B cell (primary cell): Measurements from ENCODE around the gene GRIP2. TPM values are rescaled to one million over a fixed set of nuclear protein-coding genes. Genes with fewer than 3 reads are reported as not detected.

ENCODE experiments used
- ATAC-seq: fragments of 200-7000 bp; cut with Tn5 transposase; one replicate; pipeline ENCODE4 v1.10.0; 2021; ENCODE audit warnings: low read depth, mild to moderate bottlenecking, moderate number of reproducible peaks, moderate library complexity
- CTCF ChIA-PET: fragments of 350-600 bp; sonication (Branson Sonifier 250); formaldehyde crosslinking; loops from one replicate; lab custom pipeline; 2021; ENCODE audit warnings: antibody characterized with exemption, inconsistent platforms; lab: Charles Lee
- POLR2A ChIA-PET: fragments of 350-600 bp; sonication (Branson Sonifier 250); formaldehyde crosslinking; loops from one replicate; lab custom pipeline; 2021; ENCODE audit warnings: antibody characterized with exemption; lab: Charles Lee
- DNase-seq: peaks from one replicate; pipeline ENCODE4 v3.0.0; 2013
- H2AFZ ChIP-seq: 2 replicates; pipeline ENCODE4 v1.6.1; 2012; ENCODE audit warnings: mild to moderate bottlenecking, low read depth, low read length; ENCODE audit not compliant: insufficient read depth, poor library complexity, severe bottlenecking
- H3K27ac ChIP-seq, 2 donors: 1 replicate in 1 of 2; 2 replicates in 1 of 2; pipeline ENCODE4 v1.5.1; 2012 to 2013; ENCODE audit warnings: low read length in 2 of 2, mild to moderate bottlenecking in 2 of 2, moderate library complexity in 1 of 2
- H3K27me3 ChIP-seq, 4 experiments: fragments of 200-600 bp in 1 of 4; sonication (generic) in 1 of 4; replicated peaks in 1 of 4; 1 replicate in 2 of 4; 2 replicates in 2 of 4; pipeline versions ENCODE4 v1.6.1 to v1.7.0; 2013 to 2016; ENCODE audit warnings: low read length in 3 of 4, mild to moderate bottlenecking in 2 of 4, mixed read lengths in 1 of 4, moderate library complexity in 1 of 4; ENCODE audit not compliant: insufficient read depth in 4 of 4, control insufficient read depth in 3 of 4; ENCODE audit errors: control extremely low read depth in 1 of 4
- H3K36me3 ChIP-seq, 2 experiments: replicated peaks in 1 of 2; 1 replicate in 1 of 2; 2 replicates in 1 of 2; pipeline versions ENCODE4 v1.6.1 to v1.7.1; 2013; ENCODE audit warnings: low read length in 1 of 2; ENCODE audit not compliant: insufficient read depth in 2 of 2, control insufficient read depth in 1 of 2; ENCODE audit errors: control extremely low read depth in 1 of 2, extremely low read depth in 1 of 2
- H3K4me1 ChIP-seq, 2 donors: fragments of 200-600 bp in 1 of 2; sonication (generic) in 1 of 2; 1 replicate in 1 of 2; 2 replicates in 1 of 2; pipeline versions ENCODE4 v1.5.1 to v1.6.1; 2013 to 2017; ENCODE audit warnings: low read length in 2 of 2; ENCODE audit not compliant: control insufficient read depth in 2 of 2, insufficient read depth in 2 of 2
- H3K4me2 ChIP-seq: replicated peaks from 2 replicates; pipeline ENCODE3; 2012; ENCODE audit warnings: mild to moderate bottlenecking, low read depth, low read length; ENCODE audit not compliant: poor library complexity, severe bottlenecking
- H3K4me3 ChIP-seq, 5 experiments: fragments of 200-600 bp in 1 of 5; sonication (generic) in 1 of 5; 1 replicate in 3 of 5; 2 replicates in 2 of 5; pipeline versions ENCODE4 v1.5.1 to v1.7.0; 2011 to 2016; ENCODE audit warnings: low read length in 4 of 5, mild to moderate bottlenecking in 4 of 5, low read depth in 2 of 5, control low read depth in 1 of 5, moderate library complexity in 1 of 5; ENCODE audit not compliant: insufficient read depth in 1 of 5; ENCODE audit errors: control extremely low read depth in 1 of 5, extremely low read depth in 1 of 5
- H3K79me2 ChIP-seq: fragments of 200-600 bp; sonication (generic); one replicate; pipeline ENCODE4 v1.6.0; 2016; ENCODE audit warnings: low read length; ENCODE audit not compliant: control insufficient read depth, insufficient read depth
- H3K9ac ChIP-seq: fragments of 200-600 bp; sonication (generic); 2 replicates; pipeline ENCODE4 v1.6.1; 2017; ENCODE audit warnings: mild to moderate bottlenecking, low read length, moderate library complexity
- H3K9me3 ChIP-seq, 3 donors: one replicate each; pipeline versions ENCODE4 v1.6.1 to v1.7.1; 2013; ENCODE audit warnings: low read length in 2 of 3; ENCODE audit not compliant: control insufficient read depth in 2 of 3, insufficient read depth in 1 of 3; ENCODE audit errors: control extremely low read depth in 1 of 3
- H4K20me1 ChIP-seq: 2 replicates; pipeline ENCODE4 v1.6.0; 2012; ENCODE audit warnings: mild to moderate bottlenecking, low read length; ENCODE audit not compliant: insufficient read depth, control insufficient read depth, poor library complexity, severe bottlenecking
- H3K27ac Mint-ChIP-seq: one replicate; pipeline ENCODE4 v1.8.0; 2021; ENCODE audit warnings: mixed read lengths
- H3K27me3 Mint-ChIP-seq: one replicate; pipeline ENCODE4 v1.8.0; 2021; ENCODE audit warnings: mixed read lengths
- H3K4me1 Mint-ChIP-seq: one replicate; pipeline ENCODE4 v1.8.0; 2021; ENCODE audit warnings: mixed read lengths
- H3K4me3 Mint-ChIP-seq: one replicate; pipeline ENCODE4 v1.8.0; 2021; ENCODE audit warnings: mixed read lengths
- H3K9me3 Mint-ChIP-seq: one replicate; pipeline ENCODE4 v1.8.0; 2022; ENCODE audit warnings: mixed read lengths; ENCODE audit not compliant: insufficient read depth
- CTCF ChIP-seq: fragments of 200-600 bp; IDR thresholded peaks from one replicate; pipeline ENCODE4 v1.8.0; 2022; ENCODE audit warnings: antibody characterized with exemption, mild to moderate bottlenecking
- EZH2 ChIP-seq: IDR thresholded peaks from 2 replicates; pipeline ENCODE4 v1.6.1; 2012; ENCODE audit warnings: borderline replicate concordance, low read depth, mild to moderate bottlenecking, moderate library complexity, low read length; ENCODE audit not compliant: insufficient read depth, poor library complexity, severe bottlenecking
- WGBS: methylation state at CpG from one replicate; pipeline ENCODE4 v1.1.5; 2013; ENCODE audit warnings: missing lambda C conversion rate; ENCODE audit not compliant: insufficient coverage; 5-methylcytosine and 5-hydroxymethylcytosine counted together
- intact Hi-C: fragments of 100-400 bp; cut with micrococcal nuclease; formaldehyde crosslinking; loops from one replicate; pipeline ENCODE4 v1.10.0; 2022
- polyA plus RNA-seq: library from polyadenylated mRNA; depleted of rRNA; stranded (reverse); fragments of >200 nt; gene quantifications from 2 replicates; pipeline ENCODE4 v1.2.3, GENCODE V29; 2012
- total RNA-seq, 2 donors: library from RNA; stranded (reverse); fragments of 120-200 nt in 1 of 2; gene quantifications; 1 replicate in 1 of 2; 2 replicates in 1 of 2; pipeline versions ENCODE4 v1.2.3 to v1.2.4, GENCODE V29; 2013 to 2022

GRIP2 gene
- total and polyA plus RNA-seq, 2 donors (not counting 1 experiment from before 2014, with no cell fraction given), result not detected

- H3K4me2 ChIP-seq, result no peak overlapping the region
- no peak overlapping the region for H3K4me3 ChIP-seq
- POLR2A ChIA-PET, result no interaction called here
- no peak overlapping the region for H3K9ac ChIP-seq
- H3K27me3 Mint-ChIP-seq, result no peaks in the 10 kb centered on the region
- H3K4me3 Mint-ChIP-seq, result no peak overlapping the region
- DNase-seq (no peak), ATAC-seq (no peak)
- no peaks in the 10 kb centered on the region for H3K27me3 ChIP-seq
- peaks cover 14% of the 10 kb centered on the region for H3K4me1 Mint-ChIP-seq
- 97% methylated on average over 4 of the region's 5 CpGs for WGBS
- no peaks in the 10 kb centered on the region for H3K79me2 ChIP-seq
- CTCF ChIA-PET, result interaction anchor here (1.2 kb wide), 1 partner anchor 10 kb away, joined by 3 read pairs; no protein-coding TSS in a partner anchor
- H3K9me3 Mint-ChIP-seq, result no peaks in the 10 kb centered on the region
- peaks cover 3 to 68% of the 10 kb centered on the region in 2 experiments for H3K36me3 ChIP-seq
- TF ChIP-seq EZH2 (no peak), CTCF (no peak)
- no peak overlapping the region for H2AFZ ChIP-seq
- intact Hi-C loops, result no loop called here
- H3K27ac ChIP-seq, result no peak overlapping the region
- H3K9me3 ChIP-seq, result no peaks in the 10 kb centered on the region
- H3K4me1 ChIP-seq, result no peaks in the 10 kb centered on the region
- peak overlapping the region; percentile 39 for H3K27ac Mint-ChIP-seq
- no peaks in the 10 kb centered on the region for H4K20me1 ChIP-seq
Observed at GRCh38 chr3:14450922-14451606, 89.1 kb downstream of the GRIP2 start.

- Mint-ChIP-seq H3K4me1 (peaks cover 14% of the 10 kb centered on the region), H3K27ac (no peak overlapping the region), H3K4me3 (no peak overlapping the region), H3K27me3 (no peaks in the 10 kb centered on the region), H3K9me3 (no peaks in the 10 kb centered on the region)
- Histone ChIP-seq H4K20me1 (no peaks in the 10 kb centered on the region), H3K4me1 (no peaks in the 10 kb centered on the region), H3K36me3 (peaks cover 3 to 73% of the 10 kb centered on the region in 2 experiments), H3K27me3 (no peaks in the 10 kb centered on the region), H3K4me2 (no peak overlapping the region), H3K27ac (no peak overlapping the region), H2AFZ (no peak overlapping the region), H3K9ac (no peak overlapping the region), H3K9me3 (no peaks in the 10 kb centered on the region), H3K79me2 (no peaks in the 10 kb centered on the region), H3K4me3 (no peak overlapping the region)
- POLR2A ChIA-PET, result no interaction called here
- no peak for ATAC-seq
- no peak for DNase-seq
- WGBS, result 100% methylated on average over 1 of the region's 3 CpGs
- TF ChIP-seq CTCF, result no peak
- TF ChIP-seq EZH2, result no peak
- CTCF ChIA-PET, result interaction anchor here (1.2 to 2.0 kb wide), 3 partner anchors 8 to 14 kb away, joined by 3 to 5 read pairs (median 3); no protein-coding TSS in a partner anchor
- intact Hi-C loops, result no loop called here
Observed at GRCh38 chr3:14450506-14450905, 89.6 kb downstream of the GRIP2 start.
